Measurements from ENCODE around the gene VTN.

GRCh38 chr17:28385037-28385400 is 14.9 kb upstream of the VTN start:
- TF ChIP-seq CTCF (IDR thresholded peaks at IDR 0.05) (no peak), EZH2 (IDR thresholded peaks at IDR 0.05; ENCODE audit: borderline replicate concordance, insufficient read depth, low read depth, low read length, poor library complexity, severe bottlenecking) (no peak)
